GM21515 (cell line): ENCODE results near the gene B4GALT7.
"Not testable (repeated sequence)": the region's sequence is repeated elsewhere in the genome, so short reads cannot be mapped to it uniquely, and the experiment has no call there.

Source experiments
- ATAC-seq: cut with Tn5 transposase; IDR thresholded peaks from one replicate; pipeline ENCODE4 v1.9.1; 2021; ENCODE audit not compliant: unreplicated experiment

The B4GALT7 gene

DNA sequence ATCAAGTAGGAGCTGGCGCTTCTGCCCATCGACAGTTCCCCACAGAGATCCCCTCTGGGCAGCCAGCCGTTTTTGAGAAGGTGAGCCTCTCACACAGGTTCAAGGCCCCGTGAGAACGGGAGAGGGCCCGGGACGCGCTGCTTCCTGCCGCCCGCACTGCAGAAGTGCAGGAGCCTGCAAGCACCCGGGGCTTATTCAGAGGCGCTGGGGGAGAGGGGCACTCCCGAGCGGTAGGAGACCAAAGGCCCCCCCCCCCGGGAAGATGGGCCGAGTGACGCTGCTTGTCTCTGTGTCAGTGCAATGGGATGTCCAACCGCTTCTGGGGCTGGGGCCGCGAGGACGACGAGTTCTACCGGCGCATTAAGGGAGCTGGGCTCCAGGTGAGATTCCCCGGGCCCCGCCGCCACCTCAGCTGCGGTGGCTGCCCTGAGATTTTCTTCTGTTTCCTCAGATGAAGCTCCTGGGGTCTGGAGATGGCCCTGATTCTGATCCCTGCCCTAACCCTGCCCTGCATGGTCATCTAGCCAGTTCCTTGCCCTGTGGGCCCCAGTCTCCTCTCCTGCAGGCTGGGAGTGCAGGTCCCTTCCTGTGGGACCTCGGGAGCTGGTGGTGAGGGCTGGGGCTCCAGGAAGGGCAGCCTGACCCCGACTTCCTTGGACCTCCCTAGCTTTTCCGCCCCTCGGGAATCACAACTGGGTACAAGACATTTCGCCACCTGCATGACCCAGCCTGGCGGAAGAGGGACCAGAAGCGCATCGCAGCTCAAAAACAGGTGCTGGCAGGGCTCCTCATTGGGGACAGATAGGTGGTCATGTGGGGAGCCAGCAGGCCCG lies 8.5 kb downstream of the B4GALT7 start:
- no peak for ATAC-seq

DNA sequence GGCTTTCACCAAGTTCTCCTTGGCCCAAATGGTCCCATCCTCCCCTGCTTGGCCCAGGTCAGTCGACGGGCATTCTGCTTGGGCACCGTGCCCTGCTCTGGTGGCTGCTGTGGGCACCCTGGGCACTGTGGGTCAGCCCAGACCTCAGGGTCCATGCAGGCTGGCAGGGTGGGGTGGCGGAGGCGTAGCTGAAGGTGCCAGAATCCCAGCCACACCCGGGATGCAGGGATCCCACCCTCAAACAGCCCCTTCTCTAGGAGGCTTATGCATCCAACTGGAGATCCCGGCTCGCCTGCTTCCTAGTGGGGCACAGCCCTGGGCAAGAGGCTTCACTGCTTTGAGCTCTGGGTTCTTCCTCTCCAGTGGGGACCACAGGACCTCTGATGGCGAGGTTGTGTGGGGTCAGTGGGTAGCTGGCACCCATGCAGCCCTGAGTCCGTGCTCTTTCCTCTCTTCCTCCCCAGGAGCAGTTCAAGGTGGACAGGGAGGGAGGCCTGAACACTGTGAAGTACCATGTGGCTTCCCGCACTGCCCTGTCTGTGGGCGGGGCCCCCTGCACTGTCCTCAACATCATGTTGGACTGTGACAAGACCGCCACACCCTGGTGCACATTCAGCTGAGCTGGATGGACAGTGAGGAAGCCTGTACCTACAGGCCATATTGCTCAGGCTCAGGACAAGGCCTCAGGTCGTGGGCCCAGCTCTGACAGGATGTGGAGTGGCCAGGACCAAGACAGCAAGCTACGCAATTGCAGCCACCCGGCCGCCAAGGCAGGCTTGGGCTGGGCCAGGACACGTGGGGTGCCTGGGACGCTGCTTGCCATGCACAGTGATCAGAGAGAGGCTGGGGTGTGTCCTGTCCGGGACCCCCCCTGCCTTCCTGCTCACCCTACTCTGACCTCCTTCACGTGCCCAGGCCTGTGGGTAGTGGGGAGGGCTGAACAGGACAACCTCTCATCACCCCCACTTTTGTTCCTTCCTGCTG lies 9.4 kb downstream of the B4GALT7 start:
- ATAC-seq = no peak

DNA sequence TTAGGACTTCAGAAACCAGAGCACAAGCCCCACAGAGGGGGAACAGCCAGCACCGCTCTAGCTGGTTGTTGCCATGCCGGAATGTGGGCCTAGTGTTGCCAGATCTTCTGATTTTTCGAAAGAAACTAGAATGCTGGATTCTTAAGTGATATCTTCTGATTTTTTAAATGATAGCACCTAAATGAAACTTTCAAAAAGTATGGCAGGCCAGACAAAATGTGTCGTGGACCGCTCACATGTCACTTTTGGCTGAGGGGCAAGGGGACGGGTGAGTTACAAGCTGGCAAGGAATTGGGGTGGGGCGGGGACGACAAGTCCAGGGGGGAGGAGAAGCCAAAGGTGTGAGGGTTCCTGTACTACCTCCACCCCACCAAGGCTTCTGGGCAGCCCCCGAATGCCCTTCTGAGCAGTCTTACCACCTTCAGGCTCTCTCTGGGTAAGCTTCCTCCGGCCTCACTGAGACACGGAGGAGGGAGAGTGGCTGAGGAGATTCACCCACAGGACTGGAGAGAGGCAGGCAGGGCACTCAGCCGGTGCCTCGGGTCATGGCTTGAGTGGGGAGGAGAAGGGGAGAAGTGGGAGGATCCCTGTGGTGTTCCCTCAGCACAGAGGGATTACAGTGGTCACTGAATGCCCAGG lies 10.3 kb downstream of the B4GALT7 start:
- no peak for ATAC-seq

GRCh38 chr5:177610770-177611445 lies 11.0 kb downstream of the B4GALT7 start:
- no peak for ATAC-seq

DNA sequence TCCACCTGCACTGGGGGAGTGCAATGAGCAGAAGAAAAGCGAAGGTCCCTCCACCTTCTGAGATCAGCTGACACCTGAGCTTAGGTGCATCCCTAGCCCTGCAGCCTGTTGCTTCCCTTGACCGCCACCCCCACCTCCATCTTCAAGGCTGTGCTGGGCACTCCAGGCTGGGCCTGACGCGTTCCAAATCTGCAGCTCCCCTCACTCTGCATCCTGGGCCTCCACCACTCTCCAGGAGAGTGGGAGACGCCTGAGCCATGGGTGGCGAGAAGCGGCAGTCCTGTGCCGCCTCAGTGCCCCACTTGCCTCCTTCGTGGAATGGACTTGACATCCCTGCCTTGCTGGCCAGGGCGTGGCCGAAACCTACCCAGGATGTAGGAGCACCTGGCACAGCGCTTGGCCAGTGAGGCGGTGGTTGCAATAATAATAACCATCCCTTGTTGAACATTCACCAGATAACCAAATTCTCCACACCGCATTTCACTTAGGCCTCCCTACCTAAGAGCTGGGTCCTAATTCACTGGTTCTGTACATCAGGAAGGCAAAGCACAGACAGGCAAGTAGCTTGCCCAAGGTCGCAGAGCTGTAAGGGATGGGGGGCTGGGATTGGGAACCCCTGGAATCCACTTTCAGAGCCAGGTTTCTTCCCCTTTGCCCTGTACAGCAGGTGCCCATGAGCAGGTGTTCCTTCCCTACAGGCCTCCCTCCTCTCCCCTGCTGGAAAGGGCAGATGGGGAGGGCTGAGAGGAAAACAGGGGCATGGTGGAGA lies 11.7 kb downstream of the B4GALT7 start:
- no peak for ATAC-seq

DNA sequence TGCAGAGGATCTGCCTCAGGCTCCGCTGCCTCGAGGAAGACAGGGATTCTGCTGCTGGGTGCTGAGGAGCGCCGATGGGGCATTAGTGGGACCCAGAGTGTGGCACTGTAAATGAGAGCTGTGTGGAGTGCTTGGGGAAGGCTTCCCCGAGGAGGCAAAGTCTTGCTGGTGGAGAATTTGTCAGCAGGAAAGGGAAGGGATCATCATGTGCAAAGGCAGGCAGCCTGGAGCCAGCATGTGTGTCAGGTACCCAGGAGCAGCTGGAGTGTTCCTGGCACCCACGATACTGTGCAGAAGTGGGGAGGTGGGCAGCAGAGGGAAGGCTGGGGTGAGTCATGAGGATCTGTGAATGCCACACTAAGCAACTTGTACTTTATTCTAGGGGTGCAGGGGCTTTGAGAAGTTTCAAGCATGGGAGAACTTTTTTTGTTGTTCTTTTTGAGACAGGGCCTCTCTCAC lies 12.3 kb downstream of the B4GALT7 start:
- ATAC-seq = no peak

DNA sequence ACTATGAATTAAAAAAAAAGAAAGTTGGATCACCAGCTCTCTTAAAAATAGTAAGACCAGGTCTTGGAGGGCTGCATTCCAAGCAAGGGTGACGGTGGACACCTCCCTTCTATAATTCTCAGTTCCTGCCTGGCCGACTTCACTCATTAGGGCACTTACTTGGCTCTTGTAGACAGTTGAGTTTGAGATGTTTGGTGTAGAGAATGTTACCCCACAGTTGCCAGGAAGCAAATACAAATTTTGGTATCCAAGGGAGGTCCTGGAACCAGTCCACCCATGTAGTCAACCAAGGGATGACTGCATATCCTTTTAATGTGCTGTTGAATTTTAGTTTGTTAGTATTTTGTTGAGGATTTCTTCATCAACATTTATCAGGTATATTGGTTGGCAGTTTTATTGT lies 20.6 kb downstream of the B4GALT7 start:
- no peak for ATAC-seq

- ATAC-seq = not testable (repeated sequence)
Observed at GRCh38 chr5:177624172-177624571, 24.2 kb downstream of the B4GALT7 start.

DNA sequence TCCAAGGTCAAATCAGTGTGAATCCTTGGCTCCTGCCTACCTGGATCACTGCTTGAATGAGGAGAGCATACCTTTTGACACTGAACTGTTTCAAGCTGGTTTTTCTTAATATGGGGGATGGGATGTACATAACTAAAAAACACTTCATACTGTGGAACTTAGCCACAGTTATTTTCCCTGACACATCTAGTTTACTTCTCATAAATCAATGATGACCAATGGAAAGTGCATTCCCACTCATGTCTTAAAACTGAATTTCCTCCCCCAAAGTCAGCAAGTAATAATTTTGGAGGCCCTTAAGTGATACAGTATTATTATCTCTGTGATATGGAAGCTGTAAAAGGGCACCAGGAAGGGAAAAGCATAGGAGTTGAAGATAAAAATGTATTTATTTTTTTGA lies 30.3 kb downstream of the B4GALT7 start:
- ATAC-seq = not testable (repeated sequence)

- not testable (repeated sequence) for ATAC-seq
Observed at GRCh38 chr5:177634912-177635311, 35.0 kb downstream of the B4GALT7 start.

DNA sequence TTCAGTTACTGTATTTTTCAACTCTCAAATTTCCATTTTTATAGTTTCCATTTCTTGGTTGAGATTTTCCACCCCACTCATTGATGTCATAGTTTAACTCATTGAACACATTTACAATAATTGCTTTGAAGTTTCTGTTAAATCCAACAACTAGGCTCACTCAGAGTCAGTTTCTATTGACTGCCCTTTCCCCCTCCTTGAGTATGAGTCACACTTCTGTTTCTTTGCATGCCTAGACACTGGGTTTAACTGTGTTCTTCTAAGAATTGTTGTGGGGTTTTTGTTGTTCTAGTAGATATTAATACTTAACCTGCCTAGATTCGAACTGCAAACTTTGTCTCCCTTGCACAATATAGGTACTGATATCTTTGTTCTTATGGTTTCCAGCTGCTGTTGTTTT lies 45.5 kb downstream of the B4GALT7 start:
- not testable (repeated sequence) for ATAC-seq

GRCh38 chr5:177651235-177651634 lies 51.3 kb downstream of the B4GALT7 start:
- ATAC-seq = not testable (repeated sequence)

DNA sequence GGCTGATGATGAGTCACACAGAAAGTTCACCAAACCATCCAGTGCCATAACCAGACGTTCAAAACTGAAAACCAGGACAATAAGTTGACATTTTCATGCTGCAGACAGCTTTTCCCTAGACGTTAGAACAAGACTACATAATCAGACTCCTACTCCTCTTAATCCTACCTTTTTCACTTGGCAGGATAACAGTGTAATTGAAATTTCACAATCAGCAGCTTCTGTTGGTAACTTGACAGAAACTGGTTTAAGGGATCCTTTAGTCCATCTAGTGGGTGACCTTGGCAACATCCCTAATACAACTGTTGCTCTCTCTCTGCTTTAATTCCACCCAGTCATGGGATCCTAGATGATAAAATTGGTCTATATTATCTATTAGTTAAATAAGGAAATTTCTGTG lies 57.9 kb downstream of the B4GALT7 start:
- ATAC-seq = not testable (repeated sequence)

- not testable (repeated sequence) for ATAC-seq
Observed at GRCh38 chr5:177658542-177658941, 58.6 kb downstream of the B4GALT7 start.
